Fibroblast of skin of back (primary cell): ENCODE measurements around the gene HK1.

ENCODE experiments used
- DNase-seq: peaks from one replicate; pipeline ENCODE4 v3.0.0-alpha.2; 2013

HK1 gene

DNA sequence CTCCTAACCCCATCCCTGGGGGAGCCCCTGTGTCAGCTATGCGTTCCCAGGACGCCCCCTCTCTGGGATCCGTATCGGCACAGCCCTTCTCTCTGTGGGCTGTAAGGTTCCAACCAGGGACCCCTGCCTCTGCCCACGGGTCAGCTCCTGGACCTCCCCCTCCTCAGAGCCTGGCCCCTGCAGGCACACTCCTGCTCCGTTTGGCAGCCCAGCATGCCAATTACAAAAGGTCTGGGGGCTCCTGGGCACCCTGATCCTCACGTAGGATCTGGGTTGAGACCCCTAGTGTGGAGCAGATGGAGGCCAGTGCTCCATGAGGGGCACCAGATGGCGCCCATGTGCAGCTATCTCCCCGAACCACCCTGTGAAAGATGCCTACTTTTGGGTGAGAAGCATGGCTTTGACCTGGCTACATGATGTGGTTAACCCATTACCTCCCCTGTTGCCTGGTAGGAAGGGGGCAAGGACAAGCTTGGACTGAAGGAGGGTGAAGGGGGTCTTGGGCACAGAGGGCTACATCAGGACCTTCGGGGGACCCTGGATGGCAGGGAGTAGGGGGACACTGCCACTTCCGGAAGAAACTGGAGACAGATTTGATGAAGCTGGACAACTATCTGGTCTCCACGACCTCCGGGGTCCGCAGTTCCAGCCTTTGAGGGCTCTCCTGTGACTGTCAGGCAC lies 129.5 kb downstream of the HK1 start:
- peak; percentile 26 for DNase-seq

DNA sequence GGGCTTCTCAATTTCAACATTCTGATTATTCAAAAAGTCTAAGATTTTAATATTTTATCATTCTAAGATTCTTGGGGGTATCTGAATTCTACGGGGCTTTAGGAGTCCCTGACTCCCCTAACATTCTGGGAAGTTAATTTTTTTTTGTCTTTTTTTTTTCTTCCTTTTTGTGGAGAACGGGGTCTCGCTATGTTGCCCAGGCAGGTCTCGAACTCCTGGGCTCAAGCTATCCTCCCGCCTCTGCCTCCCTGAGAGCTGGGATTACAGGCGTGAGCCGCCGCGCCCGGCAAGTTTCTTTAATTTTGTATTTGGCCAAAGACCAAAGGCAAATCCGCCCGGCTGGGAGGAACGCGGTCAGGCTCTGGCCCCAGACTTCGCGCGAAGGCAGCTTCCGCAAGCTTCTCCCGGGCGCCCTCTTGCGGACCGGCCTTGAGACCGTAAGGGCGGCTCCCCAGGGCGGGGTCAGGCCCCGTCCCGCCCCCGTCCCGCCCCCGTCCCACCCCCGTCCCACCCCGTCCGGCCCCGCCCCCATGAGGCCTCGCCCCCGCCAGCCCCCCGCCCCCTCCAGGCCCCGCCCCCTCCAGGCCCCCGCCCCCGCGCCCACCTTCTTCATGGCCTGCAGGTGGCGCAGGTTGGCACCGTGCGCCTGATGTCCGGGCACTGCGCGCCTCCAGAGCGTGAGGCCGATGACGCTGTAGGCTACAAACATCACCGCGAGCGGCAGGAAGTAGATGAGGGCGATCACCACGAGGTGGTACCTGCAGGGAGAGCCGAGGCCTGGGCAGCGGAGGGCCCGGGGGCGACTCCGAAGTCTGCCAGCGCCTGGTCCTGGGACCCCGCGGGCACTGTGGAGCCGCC lies 130.3 kb downstream of the HK1 start:
- peak; percentile 91 for DNase-seq

DNA sequence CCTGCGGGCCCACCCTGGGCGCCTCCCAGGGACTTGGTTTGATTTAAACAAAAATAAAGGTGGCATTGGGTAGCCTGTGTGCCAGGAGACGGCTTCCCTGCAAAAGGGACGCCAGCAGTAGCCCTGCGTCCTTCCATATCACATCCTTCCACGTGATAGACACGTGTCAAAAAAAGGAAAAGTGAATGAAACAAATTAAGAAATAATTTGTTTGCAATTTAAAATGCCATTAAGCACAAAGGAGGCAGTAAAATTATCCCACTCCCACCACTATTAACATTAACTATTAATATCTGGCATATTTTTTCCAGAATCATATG lies 130.8 kb downstream of the HK1 start:
- no peak for DNase-seq

DNA sequence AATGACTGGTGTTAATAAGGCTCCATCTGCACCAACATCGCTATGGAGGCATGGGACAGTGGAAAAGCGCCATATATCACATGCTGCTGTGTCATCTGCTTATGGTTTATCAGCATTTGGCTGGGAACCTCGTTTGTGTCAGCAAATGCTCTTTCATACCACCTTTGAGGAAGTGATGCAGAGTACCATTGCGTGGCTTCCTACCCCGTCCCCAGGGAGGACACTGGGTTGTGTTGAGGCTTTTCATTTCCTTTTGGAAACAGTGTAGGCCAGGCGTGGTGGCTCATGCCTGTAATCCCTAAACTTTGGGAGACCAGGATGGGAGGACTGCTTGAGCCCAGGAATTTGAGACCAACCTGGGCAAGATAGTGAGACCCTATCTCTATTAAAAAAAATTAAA lies 131.7 kb downstream of the HK1 start:
- DNase-seq: no peak

DNA sequence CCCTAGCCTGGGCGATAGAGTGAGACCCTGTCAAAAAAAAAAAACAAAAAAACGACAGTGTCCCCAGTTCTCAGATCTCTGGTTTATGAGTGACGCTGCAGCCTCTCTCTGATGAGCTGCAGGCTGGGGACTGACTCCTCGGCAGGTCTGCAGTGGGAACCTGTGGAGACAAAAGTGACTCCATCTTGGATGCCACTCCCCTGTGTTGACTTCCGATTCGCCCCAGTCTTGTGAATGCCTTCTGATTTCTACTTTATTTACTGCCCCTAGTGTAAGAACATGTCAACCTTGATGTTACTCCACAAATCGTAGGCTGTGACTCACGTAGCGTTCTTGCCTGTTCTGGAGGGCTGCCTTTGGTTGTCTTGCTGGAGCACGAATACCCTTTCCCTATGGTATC lies 132.2 kb downstream of the HK1 start:
- no peak for DNase-seq

DNA sequence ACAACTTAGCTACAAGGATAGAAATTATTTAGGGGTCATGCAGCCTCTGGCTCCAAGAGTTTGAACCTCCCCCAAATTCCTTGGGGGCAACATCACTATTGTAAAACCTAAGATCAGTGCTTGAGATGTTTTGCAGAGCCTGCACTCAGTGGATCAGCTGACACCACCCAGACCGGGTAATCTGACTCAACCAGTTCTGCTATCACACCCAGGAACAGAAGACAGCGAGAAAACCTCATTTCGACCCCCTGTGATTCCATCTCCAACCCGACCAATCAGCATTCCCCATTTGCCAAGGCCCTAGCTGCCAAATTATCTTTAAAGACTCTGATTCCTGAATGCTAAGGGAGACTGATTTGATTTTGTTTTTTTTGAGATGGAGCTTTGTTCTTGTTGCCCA lies 133.2 kb downstream of the HK1 start:
- no peak for DNase-seq

DNA sequence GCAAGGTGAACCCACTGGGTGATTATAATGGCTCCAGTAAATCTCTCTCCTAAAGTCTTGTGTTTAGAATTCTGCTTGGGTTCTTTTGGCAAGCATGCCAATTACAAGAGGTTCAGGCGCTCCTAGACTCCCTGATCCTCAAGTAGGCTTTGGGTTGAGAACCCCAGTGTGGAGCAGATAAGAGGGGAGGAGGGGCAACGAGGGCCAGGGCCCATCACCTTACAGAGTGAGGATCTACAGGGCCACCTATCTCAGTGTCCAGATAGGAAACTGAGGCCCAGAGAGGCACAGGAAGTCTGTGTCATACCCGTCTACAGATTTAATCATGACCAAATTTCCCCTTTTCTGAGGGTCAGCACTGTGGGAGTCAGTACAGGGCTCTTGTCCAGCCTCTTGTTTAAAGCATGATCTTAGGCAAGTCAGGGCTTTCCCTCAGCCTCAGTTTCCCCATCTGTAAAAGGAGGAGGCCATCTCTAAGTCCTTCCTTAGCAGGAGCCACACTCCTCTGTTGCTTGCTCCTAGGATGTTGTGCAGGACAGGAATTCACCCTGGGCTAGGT lies 134.0 kb downstream of the HK1 start:
- no peak for DNase-seq

DNA sequence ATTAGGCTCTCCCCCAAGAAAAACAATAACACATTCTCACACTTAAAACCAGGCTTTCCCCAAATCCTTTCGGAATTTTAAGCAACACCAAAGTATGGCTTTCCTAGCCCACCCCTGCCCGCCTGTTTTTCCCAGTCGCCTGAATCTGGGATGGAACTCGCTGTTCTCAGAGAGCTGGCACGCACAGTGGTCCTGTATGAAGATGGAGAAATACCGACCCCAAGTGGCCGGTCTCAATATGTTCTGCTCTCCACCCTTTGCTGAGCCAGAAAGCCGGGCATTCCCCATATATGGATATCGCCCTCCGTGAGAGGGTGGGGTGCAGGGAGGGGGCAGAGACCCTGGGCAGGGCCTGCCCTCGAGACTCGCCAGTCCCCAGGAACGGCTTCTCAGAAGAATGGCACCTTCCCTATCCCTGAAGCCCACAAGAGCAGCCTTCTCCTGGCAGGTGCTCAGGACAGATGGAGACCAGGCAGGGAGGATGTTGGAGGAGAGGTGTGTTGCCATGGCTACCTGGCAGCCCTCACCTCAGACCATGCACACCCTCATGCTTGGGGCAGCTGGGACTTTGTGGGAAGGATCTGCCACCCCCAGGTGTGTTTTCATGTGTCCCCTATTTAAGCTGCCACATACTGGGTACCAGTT lies 135.0 kb downstream of the HK1 start:
- peak; percentile 76 for DNase-seq

DNA sequence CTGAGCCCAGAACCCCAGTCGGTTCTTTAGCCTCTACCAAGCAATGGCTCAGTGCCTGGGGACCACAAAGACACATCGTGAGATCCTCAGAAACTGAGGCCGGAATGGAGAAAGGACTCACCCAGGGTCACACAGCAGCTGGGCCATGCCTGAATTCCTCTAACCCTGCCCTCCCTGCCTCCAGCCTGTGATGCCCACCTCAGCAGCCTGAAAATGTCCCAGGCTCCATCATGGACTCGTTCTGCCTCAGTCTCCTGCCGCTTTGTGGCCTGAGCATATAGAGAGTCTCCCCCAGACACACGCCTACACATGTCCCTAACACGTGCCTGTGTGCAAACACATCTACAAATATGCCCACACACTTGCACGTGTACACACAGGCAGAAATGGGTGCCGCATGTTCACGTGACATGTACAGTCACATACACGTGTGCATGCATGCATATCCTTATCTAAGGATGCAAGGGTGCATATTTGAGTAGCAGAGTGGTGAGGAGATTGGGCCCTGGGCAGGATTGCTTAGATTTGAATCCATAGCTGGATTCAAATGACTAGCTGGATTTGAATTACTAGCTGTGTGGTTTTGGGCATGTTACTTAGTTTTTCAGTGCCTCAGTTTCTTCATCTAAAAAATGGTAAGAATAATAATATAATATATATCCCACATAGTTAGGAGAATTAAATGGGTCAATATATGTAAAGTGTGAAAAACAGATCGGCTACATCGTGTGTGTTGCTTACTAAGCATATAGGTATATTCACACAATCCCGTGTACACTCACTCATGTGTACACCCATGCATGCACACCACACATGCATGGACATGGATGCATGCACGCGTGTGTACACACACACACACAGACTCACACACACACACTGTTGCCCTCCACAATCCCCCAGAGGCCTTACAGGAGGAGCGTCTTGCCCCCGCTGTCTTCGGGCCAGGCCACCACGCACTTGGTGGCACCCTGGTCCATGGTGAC lies 136.0 kb downstream of the HK1 start:
- DNase-seq: no peak

DNA sequence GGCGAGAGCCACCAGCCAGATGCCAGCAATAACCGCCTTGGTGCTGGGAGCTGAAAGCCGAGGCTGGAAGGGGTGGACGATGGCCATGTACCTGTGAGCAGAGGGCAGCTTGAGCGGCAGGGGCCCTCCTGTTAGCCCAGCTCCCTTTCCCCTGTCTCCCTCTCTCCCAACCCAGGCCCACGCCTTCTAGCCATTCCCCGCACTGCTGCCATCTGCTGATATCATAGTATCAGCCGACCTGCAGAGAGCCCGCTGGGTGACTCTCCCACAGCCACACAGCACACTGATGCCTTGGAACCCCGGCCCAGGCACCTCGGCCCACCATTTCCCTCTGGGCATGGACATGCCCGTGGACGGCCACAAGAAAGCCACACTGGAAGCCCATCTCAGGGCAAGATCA lies 136.8 kb downstream of the HK1 start:
- no peak for DNase-seq

DNA sequence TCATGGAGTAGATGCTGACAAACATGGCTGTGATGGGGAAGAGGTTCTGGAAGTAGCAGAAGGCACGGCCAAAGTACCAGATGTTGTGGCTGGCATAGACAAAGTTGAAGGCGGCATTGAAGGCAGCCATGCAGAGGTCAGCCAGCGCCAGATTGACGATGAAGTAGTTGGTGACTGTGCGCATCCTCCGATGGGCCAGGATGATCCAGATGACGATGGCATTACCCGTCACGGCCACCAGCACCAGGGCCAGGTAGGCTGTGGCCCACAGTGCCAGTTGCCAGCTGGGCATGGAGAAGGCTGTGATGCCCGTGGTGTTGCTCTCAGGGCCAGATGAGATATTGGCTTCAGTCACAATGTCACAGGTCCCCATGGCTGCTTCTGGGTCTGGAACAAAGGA lies 137.7 kb downstream of the HK1 start:
- DNase-seq: no peak

DNA sequence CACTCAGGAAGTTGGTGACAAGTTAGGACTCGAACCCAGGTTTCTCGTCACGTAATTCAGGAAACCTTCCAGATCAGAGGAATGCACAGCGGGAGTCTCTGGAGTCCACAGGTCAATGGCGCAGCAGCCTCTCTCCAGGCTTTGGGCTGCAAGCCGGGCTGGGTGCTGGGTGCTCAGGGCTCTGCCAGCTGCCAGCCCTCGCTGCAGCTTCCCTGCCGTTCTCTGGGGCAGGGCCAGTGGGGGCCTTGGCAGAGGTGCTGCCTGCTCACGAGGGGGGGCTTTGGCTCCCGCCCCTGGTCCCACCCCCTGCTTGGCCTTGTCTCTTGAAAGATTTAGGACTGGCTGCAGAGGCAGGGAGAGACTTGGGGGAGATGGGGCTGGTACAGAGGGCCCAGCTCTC lies 138.4 kb downstream of the HK1 start, which contains the start of gene TACR2:
TACR2 (minus strand) TSS at position 224 of the 400 bp plus-strand sequence. CDS start 595 bp downstream, outside the sequence.
- DNase-seq: no peak

DNA sequence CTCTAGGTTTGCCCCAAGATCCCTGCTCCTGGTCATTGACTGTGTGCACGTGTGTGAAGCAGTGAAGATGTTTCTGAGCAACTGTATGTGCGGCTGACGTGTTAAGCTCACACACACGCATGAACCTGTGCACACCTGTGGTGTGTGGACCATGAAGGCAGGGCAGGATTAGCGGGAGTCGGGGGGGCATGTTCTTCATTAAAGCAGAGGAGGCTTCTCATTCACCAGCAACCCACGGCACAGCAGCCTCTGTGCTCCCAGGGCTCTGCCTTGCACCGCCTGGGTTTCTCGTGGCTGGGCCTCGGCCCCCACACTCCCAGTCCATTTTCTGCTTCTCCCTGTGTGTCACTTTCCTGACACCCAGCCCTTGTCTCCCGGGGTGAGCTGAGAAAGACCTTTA lies 139.2 kb downstream of the HK1 start:
- no peak for DNase-seq

DNA sequence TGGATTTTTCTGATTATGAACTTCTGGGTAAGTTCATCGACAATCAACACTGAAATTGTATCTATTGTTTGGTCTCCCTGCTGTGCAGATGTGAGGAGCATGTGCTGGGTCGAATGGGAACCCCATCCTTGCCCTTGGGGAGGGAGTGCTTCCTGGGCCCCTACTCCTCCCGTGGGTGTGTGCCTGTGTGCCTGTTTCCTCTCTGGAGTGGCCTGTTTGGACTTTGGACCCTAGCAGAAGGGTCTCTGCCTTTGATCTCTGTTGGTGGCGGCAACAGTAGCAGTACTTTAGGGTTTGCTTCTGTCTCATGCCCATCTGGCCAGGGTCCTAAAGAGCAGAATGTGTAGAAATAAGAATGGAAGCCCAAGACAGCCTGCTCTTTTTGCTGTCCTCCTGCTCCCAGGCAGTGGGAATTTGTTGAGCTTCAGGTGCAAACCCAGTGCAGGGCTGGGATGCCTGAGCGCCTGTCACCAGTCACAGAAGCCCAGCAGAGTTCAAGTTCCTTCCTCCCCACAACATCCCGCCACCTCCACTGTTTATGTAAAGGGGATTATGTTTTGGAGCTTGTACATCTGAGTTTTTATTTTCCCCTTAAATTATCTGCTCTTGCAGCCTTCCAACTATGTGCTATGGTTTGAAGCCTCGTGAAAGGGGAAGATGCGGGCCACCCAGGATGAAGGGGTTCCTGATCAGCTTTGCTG lies 139.9 kb downstream of the HK1 start:
- no peak for DNase-seq

DNA sequence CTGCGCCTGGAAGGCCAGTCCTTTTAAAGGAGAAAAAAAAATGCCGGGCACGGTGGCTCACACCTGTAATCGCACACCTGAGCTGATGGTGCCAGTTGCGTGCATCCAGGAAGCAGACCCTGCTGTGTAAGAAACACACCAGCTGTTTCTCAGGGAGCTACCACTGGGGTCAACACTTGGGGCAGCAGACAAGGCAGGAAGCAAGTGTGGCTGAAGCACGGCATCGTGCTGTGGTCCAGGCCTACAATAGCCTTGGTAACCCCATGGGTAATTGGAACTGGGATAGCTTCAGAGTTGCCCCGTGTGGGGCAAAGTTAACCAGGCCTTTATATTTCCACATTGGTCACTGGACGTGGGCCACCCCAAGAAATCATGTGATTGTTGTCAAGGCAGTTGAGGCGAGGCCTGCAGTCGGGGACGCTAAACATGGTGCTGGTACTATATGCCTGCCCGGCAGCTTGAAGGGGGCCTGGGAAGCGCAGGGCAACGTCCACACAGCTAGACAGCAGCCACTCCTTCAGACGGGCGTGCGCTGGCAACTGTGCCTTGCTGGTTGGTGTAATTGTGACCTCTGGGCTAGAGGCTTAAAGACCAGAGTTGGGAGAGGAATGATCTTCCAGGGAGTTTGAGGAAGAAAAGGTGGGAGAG lies 140.9 kb downstream of the HK1 start:
- no peak for DNase-seq

DNA sequence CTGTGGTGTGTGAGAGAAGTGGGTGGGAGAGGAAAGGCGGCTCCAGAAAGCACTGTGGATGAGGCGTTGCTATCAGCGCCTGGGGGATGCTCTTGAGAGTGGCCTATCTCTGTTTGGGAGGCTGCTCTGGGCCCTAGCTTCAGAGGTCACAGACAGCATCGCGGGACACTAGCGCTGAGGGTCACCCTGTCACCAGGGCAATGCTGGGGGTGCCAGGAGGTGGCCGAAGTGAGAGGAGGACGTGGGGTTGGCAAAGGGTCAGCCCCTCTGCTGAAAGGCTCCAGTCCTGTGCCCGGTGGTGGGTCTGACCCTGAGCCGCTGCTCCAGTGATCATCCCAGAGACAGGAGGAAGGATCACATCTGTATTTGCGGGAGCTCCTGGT lies 141.4 kb downstream of the HK1 start:
- no peak for DNase-seq

DNA sequence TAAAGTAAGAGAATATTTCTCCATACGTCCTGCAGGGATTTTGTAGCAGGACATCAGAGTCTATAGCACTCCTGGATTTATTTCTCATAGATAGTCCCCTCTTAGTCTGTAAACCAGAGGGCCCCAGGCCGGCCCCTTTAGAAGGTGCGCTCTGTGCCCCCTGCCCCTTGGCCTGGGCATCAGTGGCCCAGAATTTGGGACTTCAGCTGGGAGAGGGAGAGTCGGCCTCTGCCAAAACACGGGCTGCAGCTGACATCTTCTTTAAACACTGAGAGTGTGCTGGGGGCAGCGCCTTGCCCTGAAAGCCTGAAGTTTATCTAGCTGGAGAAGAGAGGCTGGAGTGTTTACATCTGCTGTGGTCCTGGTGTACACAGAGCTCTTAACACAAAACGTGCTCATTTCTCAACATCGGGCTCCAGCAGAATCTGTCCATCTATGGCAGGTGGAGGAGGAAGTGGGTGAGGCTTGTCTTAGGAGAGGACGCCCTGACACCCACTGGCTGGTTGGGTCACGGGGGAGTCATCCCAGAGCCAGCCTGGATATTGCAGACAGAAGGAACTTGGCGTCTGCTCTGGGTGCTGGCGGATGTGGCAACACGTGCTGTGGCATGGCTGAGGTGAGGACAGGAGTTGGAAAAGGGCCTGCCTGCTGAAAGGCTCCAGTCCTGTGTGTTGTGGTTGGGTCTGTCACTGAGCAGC lies 143.5 kb downstream of the HK1 start:
- DNase-seq: no peak

DNA sequence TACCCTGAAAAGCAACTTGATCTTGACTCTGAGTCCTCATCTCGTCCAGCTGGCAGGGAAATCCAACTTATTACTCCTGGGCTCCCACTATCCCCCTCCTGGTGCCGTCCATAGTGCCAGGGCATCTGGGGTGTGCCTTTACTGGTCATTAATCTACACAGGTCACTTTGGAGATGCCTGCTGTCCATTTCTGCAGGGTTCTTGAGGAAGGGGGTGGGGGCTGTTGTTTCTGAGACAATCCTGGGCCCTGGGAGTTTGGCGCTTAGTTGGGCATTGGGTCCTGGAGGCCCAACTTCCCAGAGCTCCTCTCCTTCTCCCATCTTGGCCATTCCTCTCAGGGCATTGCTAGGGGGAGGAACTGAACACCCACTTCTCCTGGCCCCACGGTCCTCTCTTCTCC lies 144.4 kb downstream of the HK1 start:
- no peak for DNase-seq

DNA sequence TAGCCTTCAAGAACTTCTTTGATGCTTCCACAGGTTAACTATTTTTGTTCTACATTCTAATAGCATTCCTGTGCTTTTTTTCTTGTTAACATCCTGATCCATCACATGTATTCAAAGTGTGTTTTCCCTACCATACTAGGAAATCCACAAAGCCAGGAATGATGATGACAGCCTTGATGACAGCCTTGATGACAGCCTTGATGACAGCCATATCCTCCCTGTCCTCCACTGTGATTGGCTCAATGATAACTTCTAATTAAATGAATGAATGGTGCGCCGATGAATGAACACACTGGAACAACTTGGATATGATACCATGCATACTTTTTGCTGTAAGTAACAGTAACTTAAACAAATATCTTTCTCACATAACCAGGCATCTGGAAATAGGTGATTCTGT lies 146.7 kb downstream of the HK1 start:
- DNase-seq: peak; percentile 43

DNA sequence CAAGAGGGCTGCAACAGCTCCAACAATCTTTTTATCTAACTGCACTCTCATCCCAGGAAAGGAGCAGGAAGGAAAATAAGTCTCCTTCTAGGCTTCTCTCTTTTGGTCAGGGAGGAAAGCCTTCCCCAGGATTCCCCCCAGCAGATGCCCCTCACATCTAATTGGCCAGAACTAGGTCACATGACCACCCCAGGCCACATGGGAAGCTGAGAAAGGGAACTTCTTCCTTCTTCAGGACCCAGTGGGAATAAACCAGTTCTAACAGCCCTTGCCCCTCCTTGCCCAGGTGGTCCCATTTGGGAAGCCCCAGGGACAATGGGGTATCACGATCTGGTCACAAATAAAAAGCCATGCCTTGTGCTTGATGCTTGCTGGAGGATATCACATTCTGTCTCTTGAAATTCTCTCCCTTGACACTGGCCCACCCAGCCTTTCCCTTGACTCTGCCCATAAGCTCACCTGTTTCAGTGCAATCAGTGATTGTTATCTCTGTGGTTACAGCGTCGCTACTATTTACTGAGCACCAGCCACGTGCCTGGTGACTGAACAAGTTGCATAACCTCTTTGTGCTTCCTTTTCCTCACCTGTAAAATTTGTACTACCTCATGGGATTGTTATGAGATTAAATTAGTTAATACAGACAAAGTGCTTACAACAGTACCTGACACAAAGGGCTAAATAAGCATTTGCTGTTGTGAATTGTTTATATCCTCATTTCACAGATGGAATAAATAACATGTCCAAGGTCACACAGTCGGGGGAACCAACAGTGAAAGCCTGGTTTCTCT lies 147.4 kb downstream of the HK1 start:
- no peak for DNase-seq
